Fibroblast of the conjunctiva (primary cell): ENCODE measurements around the gene CCDC88C.
"Not testable (repeated sequence)": the region's sequence is repeated elsewhere in the genome, so short reads cannot be mapped to it uniquely, and the experiment has no call there.

ENCODE experiments used
- DNase-seq: peaks from one replicate; pipeline ENCODE4 v3.0.0-alpha.2; 2010; ENCODE audit warnings: low read depth

The CCDC88C gene

GRCh38 chr14:91264151-91265150 is 153.2 kb downstream of the CCDC88C start:
- DNase-seq, result no peak

DNA sequence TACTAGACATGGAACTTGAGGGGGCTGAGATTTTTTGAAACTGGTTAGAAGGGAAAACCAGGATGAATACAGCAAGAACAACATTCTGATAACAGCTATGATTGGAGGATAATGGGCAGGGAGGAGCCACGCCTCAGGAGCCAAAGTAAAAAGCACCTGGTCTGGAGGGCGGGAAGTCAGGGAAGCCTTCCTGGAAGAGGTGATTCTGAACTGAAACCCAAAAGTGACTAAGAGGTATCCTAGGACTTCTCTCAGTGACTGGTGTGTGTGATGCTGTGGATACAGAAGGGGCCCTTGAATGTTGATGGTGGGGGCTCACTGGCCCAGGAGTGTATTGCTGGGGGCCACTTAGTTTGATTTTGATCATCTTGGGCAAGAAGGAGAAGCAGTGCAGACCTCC is 154.3 kb downstream of the CCDC88C start:
- DNase-seq, result no peak

DNA sequence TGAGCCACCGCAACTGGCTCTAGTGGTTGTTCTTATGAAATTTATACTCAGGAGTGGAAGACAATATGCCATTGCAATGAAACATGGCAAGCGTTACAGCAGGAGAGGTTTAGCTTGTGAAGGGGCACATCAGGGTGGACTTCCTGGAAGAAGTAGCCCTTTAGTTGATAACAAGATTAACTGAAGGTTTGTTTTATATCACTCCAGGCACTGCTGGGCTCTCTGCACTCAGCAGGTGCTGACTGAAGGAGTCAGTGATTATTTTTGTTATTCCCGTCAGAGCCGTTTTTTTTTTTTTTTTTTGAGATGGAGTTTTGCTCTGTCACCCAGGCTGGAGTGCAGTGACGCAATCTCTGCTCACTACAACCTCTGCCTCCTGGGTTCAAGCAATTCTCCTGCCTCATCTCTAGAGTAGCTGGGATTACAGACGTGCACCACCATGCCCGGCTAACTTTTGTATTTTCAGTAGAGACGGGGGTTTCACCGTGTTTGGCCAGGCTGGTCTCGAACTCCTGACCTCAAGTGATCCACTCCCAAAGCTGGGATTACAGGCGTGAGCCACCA is 155.6 kb downstream of the CCDC88C start:
- DNase-seq, result no peak

DNA sequence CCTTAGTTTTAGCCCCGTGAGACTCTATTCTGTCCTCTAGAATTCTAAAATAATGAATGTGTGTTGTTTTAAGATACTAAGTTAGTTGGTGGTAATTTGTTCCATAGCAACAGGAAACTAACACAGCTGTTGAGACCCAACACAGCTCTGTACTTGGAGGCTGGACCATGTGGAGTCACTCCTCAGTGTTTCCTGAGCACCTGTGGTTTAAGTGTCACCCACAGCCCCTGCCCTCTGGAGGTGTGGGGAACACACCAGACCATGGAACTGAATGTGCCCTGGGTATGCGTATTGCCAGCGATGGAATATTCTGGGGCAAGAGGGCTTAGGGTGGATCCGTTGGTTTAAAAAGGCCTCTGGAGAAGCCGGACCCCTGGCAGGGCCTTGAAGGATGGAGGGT is 156.5 kb downstream of the CCDC88C start:
- DNase-seq, result no peak

DNA sequence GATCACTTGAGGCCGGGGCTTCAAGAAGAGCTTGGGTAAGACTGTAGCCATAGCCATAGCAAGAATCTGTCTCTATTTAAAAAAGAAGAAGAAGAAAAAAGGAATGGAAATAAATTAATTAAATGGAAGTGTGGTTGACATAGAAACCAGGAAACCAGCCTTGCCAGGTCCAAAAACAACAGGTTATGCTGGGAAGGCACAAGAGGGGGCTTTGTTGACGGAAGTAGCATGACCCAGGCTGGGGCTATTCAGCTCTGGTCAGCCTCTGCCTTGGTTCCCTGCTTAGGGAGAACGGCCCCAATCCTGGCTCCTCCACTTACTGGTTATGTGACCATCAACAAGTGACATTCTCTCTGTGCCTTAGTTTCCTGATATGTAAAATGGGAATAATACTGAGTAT is 158.7 kb downstream of the CCDC88C start:
- no peak for DNase-seq

- DNase-seq, result no peak
Observed at GRCh38 chr14:91258011-91258618, 159.5 kb downstream of the CCDC88C start.

DNA sequence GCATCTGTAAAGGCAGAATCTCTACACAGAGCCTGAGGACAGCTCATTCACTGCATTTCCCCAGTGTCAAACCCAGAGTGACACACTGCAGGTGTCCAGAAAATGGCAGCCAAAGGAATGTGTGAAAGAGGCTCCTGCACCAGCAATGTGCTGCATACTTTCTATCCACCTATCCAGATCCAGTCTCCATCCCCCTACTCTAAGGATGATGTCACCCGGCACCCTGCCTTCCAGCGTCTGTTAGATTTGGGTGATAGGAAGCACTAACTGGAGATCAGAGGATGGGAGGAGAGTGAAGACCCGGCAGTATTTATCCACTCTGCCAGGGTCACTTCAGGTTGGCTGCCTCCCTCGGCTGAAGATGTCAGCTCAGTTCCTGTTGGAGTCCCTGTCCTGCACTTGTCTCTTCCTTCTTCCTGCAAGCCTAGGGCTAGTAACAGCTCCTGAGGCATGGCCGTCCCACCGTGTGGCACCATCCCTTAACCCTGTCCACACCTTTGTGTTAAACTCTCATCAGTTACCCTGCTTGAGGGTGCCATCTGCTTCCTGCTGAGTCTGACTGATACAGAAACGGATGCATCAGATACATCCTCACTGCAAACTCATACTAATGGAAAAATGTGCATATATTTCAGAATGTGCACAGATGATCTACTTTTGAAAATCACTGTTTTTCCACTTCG is 160.2 kb downstream of the CCDC88C start:
- DNase-seq, result no peak

- no peak for DNase-seq
Observed at GRCh38 chr14:91256661-91257060, 161.0 kb downstream of the CCDC88C start.

DNA sequence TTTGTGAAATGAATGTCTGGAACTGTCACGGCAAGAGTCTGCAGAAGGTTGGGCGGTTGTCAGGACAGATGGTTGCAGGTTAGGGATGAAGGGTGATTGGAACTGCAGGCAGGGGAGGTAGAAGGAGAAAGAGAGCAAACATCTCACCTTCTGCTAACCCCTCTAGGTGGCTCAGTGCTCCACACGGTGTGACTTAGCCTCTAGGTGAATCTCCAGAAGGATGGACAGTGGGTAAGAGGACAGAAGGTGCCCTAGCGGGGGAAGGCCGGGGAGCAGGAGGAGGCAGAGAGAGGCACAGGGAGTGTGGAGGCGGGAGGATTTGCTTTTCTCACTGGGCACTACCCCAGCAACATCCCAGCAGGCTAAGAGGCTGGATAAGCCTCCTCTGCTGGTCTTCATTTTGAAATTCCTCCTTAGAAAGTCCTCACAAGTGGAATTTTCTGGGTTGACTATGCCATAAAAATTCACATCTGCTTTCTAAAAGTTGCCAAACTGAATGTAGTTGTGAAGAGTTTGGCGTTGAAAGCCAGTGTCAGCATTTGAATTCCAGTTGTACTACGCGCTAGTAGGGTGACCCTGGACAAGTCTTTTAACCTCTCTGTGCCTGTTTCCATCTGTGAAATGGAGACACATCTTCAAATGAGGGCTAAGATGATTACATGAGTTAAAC is 162.5 kb downstream of the CCDC88C start:
- no peak for DNase-seq

- no peak for DNase-seq
Observed at GRCh38 chr14:91254461-91254860, 163.2 kb downstream of the CCDC88C start.

DNA sequence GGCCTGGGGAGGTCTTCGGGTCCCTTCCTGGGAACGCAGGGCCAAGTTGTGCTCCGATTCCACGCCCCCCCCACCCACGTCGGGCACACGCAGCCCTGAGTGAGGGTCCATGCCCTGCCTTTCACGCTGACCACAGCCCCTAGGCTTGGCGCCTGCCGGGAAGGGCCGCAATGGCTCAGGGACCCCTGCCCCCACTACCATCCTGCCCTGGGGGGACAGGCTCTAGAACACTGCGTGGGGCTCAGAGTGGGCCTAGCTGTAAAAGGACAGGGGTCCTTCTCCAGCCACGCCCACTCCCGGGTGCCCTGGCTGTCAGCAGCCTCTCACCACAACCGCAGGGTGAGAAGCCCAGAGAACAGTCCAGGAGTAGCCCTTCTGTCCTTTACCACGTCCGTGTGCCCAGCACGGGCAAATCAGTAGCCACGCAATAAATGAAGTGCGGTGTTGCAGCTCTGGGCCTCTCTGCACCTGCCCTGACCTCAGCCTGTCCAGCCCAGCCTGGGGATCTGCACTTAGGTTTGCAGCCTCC is 163.8 kb downstream of the CCDC88C start:
- DNase-seq, result no peak

DNA sequence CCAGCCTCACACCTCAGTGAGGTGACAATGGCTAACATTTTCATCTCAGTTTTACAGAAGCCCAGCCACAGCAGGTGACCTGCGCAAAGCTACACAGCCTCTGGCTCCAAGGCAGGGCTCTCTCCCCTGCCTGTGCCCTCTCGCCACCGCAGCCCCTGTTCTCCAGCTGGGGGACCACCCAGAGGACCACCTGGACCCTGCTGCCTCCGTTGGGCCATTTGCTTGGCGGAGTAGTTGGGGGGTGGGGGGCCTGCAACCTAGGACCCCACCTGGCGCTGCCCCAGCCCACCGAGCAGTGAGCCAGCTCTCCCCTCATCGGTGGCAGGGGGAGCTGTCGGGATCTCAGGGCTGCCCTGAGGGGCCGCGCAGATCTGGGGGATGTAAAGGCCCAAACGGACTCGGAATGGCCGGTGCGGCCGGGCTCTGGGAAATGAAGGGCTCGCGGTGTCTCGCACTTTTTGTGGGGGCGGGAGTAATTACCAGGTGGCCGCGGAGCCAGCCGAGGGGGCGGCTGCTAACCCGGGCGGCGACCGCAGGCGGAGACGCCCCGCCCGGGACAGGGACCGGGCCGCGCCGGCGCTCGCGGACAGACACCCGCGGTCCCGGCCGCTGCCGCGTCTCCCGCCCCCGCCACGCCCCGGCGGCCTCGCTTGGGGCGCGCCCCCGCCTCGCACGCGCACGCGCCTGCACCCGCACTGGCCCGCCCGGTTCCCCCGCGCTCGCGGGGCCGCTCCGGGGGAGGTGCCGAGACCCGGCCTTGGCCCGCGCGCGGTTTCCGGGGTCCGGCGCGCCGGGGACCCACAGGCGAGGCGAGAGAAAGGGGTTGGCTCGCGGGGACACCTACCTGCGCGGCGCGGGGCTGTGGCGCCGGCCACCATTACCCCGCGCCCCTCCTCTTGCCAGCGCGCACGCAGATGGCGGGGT is 164.5 kb downstream of the CCDC88C start:
- DNase-seq, result no peak

- DNase-seq, result no peak
Observed at GRCh38 chr14:91250912-91251311, 166.7 kb downstream of the CCDC88C start.

DNA sequence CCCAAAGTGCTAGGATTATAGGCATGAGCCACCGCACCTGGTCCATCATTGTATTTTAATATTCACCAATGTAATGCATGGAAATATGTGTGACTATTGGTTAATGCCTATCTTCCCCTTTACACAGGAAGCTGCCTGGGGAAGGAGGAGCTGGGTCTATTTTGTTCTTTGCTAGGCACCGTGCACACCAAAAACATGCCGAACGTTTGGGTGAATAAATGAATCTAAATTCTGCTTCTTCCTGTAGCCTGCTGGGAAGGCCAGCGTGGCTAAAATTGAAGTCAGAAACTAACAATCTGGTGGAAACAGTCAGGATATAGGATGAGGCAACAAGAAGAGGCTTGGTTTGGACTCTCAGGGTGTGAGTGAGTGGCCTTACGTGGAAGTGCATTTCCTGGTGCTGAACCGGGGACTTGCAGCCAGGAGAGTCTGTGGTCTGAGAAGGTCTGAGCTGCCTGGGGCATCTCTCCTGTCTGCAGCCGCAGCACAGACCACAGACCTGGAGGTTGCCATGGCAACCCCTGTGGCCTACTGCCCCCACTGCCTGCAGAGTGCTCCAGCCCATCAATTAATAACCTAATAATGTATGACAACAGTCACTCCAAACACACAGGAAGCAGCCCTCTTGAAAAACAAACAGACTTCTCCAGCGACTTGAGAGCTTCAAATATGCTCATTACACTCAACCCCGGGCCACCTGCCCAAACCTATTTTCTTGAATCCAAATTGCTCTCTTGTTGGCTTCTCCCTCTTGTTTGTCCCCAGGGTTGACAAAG is 167.6 kb downstream of the CCDC88C start:
- no peak for DNase-seq

DNA sequence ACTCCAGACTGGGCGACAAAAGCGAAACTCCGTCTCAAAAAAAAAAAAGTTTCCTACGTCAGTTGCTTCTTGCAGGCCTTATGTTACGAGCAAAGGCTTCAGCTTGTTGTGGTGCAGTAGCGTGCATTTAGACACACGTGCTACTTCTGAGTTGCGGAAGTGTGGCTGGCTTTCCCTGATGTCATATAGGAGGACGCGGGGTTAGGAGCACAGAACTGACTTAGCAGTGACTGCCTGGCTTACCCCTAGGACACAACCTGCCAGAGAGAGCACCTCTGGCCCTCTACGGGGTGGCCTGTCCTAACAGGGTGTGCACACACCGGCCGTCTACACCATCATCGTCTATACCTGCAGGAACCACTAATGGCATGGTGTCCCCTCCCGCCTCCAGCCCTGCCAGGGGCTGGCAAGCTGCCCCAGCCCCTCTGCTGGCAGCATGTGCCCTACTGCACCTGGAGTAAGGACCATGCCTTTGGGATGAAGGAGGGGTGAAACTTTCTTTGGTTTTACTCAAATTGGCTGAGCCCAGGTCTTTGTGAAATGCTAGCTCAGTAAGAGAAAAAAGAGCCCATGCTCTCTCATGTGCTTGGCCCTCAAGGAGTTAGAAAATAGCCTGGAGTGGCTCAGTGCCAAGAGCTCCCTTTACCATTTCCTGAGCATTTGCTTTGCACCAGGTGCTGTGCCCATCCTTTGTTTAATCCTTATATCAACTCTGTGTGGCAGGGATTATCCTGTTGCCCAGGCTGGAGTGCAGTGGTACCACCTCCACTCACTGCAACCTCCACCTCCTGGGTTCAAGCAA is 171.4 kb downstream of the CCDC88C start:
- DNase-seq, result no peak

DNA sequence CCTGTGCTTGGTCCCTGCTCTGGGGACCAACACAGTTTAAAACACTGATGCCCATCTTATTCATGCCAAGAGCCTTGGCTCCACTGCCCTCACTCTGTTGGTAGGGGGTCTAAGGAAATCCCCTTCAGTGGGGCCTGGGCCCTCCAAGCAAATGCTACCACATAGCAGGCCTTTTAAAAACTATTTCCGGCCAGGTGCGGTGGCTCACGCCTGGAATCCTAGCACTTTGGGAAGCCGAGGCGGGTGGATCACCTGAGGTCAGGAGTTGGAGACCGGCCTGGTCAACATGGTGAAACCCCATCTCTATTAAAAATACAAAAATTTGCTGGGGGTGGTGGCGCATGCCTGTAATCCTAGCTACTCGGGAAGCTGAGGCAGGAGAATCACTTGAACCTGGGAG is 172.0 kb downstream of the CCDC88C start:
- not testable (repeated sequence) for DNase-seq

GRCh38 chr14:91245029-91245428 is 172.6 kb downstream of the CCDC88C start:
- DNase-seq, result no peak

DNA sequence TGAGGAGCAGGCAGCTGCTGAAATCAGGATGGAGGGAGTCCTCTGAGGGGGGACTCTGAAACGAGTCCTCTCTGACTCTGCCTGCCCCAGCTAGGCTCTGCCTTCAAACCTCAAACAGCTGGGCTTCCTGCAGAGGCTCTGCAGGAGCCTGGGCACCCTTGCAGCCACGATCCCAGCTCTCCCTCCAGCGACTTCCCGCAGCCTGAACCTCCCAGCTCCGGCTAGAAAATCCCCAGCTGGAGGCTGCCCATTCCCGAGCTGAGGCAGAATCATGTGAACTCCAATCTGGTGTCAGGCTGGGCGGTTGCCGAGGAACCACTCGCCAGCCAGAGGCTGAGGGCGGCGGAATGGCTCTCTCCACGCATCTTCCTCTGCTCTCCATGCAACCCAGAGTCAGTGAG is 173.1 kb downstream of the CCDC88C start, which contains the start of gene GPR68:
Gene GPR68 (minus strand): TSS at position 204 of the 401 bp plus-strand sequence. CDS start 9,654 bp downstream, outside the sequence.
- no peak for DNase-seq

DNA sequence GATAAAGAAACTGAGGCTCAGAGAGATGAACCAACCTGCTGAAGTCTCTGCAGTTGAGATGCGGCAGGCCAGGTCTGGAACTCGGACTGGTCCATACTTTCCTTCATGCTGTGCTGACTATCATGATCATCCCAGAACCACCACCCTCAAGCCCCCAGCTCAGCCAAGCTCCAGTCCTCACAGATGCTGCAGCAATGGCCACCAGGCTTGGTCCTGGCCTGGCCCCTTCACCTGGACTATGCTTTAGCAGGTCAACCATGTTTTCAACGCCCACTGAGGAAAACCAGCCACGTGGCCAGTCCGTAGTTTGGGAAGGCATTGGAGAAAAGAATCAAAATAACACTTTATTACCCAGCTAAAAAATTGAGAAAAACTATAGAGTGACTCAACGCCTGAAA is 174.5 kb downstream of the CCDC88C start:
- no peak for DNase-seq
